A172 (cell line): Measurements from ENCODE around the gene TLN1. TPM values are rescaled to one million over a fixed set of nuclear protein-coding genes. Genes with fewer than 3 reads are reported as not detected.

Experiments
- DNase-seq: peaks from one replicate; pipeline ENCODE4 v3.0.0-alpha.2; 2015; ENCODE audit warnings: low spot score
- total RNA-seq: library from RNA; depleted of rRNA; stranded (reverse); fragments of >200 nt; shearing (Covaris generic); gene quantifications from 2 replicates; pipeline ENCODE4 v1.2.3, GENCODE V29; 2014

The TLN1 gene
- total RNA-seq, 1 experiment from 2014 or later = 155 TPM

DNA sequence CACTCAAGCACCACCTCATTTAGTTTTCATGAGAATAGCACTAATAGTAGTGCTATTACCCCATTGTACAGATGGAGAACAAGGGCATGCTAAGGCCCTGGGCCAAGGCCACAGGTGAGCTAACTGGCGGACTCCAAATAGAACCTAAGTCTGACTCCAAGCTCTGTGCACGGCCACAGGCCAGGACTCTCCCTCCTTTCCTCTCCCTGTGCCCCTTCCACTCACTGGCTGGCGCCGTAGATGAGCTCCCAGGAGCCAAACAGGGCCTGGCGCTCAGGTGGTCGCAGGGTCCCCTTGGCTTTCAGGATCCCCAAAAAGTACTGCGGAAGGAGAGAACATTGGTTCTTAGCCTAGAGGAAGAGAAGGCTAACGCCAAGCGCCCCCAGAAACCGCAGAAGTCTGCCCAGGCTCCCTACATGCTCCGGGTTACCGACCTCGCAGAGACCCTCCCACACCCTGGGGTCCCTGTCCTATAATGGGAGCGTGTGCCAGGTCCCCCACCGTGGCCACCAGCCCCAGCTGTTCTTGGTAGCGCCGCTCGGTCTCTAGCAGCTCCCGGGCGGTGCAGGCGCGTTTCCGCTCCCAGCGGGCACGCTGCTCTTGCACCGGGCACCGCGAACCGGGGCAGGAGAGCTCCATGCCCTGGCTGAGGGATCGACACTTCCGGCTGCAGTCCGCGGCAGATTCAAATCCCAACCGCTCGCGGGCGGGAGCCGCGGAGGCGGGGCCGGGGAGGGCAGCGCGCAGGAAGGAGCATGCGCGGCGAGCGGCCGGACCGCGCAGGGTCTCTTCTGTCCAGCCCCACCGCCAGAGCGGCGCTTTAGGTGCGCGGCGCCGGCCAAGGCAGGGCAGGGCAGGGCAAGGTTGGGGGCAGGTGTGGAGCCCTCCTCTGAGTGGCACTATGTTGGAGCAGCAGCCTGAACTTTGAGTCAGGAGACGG lies 67.2 kb downstream of the TLN1 start, which contains the start of gene ARHGEF39:
TSS of gene ARHGEF39 (minus strand) at position 665 of the 940 bp plus-strand sequence. CDS start at position 639, 26 bp downstream.
- DNase-seq = peak; percentile 69

DNA sequence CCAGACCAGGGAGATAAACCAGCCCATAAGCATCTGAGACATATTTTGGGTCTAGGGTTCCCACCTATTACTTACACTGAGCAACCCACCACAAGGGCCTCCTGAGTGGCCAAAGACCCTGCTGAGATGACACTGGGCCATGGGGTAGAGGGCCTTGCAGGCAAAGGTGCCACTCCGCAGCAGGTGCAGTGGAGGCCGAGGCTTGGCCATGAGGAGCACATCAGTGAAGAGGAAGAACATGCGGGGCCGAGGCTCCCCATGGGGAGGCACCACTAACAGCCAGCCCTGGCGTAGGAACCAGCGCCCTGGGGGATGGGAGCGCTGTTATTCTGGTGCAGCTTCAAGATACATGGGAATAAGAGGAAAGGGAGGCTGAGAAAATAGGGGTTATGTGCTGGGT lies 69.6 kb downstream of the TLN1 start:
- no peak for DNase-seq

DNA sequence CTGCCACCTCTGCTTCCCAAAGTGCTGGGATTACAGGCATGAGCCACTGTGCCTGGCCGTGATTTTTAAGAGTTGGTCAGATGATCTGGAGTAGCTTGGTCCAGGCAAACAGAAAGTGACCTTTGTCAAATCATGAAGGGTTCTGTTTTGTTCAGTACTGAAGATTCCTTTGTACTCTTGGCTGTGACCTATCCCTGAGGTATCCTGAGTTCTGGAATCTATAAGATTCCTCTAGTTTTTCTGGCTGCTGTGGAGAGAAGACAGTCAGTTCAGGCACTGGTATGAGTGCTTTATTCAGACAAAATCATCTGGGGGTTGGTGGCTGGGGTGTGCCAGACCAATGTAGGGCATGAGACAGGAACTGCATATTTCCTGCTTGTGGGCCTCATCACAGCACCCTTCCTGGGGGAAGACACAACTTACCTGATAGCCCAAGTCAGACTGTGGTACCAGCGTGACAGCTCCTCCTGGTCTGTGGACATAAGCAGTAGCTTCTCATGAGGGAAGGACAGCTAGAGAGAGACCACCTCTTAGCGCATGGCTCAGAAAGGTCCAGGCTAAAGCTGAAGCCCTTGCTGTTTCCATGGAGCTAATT lies 70.1 kb downstream of the TLN1 start:
- DNase-seq = no peak

DNA sequence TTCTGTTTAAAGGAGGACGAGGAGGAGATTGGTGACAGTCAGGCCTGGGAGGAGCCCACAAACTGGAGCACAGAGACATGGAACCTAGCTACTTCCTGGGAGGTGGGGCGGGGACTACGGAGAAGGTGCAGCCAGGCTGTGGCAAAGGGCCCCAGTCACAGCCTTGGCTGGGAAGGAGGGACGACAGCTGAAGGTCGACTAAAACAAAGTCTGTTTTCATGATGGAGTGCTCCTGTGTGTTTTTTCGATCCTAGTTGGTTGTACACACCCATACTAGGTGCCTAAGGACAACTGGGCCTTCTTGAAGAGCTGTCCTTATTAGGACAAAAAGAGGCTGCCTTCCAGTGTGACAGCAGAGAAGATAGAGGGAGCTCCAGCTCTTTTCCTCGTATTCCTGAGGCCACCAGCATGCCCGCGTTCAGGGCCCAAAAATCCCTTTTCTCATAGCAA lies 71.0 kb downstream of the TLN1 start:
- DNase-seq = peak; percentile 32

DNA sequence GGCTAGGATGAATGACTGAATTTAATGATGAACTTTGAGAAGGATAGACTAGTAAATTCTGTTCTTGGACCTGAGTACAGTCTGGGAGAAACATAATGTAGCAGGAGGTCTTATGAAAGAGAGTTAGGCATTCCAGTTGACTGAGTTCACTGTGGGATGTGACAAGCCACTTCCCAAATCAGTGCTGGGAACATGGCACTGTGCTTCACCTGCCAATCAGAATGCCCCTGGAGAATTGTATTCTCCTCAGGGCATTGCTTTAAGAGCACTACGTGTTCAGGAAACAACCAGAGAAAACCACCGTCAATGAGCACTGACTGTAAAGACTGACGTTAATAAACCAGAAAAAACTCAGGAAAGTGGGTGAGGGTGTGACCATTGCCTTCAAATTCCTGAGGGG lies 72.7 kb downstream of the TLN1 start:
- DNase-seq = peak; percentile 74

DNA sequence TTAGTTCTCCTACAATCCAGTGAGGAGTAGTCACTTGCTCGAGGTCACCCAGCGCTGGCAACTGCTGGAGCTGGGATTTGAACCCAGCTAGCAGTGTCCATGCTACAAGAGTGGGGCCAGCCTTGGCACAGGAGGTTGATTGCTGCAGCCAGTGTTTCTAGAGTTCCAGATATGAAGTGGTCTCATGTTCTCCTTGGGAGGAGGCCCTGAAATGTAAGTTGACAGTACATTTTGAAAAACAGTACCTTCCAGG lies 73.1 kb downstream of the TLN1 start:
- no peak for DNase-seq

DNA sequence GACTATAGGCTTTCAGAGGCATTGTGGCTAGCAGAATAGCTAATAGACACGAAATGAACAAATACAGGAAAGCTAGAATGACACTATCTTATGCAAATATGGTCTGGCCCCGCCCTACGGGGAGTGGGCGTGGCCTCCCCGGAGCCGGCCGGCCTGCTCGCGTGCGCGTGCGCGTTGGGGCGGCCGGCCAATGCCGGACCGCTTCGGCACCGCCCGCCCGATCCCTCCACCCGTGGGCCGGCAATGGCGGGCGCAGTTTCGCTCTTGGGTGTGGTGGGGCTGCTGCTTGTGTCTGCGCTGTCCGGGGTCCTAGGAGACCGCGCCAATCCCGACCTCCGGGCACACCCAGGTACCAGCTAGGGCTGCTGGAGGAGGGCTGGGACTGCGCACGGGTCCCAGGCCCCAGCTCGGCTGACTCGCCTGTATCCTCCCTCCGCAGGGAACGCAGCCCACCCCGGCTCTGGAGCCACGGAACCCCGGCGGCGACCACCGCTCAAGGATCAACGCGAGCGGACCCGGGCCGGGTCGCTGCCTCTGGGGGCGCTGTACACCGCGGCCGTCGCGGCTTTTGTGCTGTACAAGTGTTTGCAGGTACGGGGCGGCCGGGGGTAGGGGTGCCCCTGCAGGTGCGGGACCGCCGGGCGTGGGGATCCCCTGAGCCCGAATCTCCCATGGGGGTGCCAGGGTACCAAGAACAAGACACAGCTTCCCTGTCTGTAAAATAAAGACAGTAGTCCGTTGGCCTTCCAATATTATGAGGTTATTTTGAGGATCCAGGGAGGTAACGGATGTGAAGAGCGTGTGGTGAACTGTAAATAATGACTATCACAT lies 73.6 kb downstream of the TLN1 start, which contains the start of gene CCDC107:
TSS of gene CCDC107 (plus strand) at position 156 of the 831 bp plus-strand sequence. CDS start at position 244, 88 bp downstream.
- peak; percentile 63 for DNase-seq

DNA sequence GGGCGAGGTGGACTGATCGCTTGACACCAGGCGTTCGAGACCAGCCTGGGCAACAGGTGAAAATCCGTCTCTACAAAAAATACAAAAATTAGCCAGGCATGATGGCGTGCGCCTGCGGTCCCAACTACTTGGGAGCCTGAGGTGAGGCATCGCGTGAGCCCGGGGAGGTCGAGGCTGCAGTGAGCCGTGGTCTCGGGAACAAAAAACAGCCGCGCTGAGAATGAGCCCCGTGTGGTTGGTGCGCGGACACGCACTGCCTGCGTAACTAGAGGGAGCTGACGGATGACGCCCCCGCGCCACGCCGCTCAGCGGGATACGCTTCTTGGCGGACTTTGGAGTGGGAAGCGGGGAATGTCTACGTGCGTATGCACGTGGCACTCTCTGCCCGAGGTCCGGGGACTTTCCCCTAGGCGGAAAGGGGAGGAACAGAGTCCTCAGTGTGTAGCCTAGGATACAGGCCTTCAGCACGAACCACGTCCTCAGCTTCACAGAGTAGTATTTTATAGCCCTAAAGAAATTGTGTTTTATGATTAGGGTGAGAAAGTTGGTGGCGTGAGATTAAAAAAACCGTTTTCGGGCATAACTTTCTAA lies 74.4 kb downstream of the TLN1 start, which contains the start of gene RMRP:
TSS of gene RMRP (minus strand) at position 474 of the 591 bp plus-strand sequence.
- peak; percentile 96 for DNase-seq

DNA sequence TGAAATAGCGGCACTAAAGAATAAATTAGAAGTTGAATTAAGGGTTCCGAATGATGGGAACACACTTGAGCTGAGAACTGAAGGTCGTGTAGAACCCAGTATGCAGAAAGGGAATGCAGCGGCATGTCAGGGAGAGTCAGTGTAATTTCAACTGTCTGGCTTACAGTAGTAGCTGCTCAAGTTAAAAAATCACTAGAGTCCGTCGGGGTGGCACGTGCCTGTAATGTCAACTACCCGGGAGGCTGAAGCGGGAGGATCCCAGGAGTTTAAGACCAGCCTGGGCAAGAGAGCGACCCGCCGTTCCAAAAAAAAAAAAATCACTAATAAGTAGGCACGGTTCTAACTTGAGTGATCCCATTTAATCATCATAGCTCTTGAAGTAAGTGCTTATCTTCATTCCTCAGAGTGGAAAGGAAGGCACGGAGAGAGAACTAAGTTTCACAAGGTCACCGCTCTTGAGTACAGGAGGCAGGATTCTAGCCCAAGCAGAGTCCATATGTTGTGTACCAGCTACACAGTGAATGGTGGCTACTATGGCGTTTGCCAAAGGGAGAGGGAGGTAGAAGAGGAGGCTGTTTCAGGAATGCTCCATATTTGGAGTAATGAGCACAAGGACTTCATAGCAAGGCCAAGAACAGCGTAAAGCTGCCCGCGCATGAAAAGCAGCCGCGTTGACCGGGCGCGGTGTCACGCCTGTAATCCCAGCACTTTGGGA lies 75.0 kb downstream of the TLN1 start:
- DNase-seq = peak; percentile 45

DNA sequence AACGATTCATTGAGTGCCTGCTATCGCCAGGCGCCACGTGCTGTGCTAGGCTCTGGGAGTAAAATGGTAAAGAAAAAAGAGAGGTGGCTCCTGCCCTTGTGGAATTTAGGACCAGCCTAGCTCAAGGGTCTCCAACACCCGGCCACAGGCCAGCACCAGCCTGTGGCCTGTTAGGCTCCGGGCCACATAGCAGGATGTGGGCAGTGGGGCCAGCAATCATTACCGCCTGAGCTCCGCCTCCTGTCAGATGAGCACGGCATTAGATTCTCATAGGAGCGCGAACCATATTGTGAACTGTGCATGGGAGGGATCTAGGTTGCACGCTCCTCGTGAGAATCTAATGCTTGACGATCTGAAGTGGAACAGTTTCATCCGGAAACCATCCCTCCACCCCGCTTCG lies 75.6 kb downstream of the TLN1 start:
- DNase-seq = no peak

DNA sequence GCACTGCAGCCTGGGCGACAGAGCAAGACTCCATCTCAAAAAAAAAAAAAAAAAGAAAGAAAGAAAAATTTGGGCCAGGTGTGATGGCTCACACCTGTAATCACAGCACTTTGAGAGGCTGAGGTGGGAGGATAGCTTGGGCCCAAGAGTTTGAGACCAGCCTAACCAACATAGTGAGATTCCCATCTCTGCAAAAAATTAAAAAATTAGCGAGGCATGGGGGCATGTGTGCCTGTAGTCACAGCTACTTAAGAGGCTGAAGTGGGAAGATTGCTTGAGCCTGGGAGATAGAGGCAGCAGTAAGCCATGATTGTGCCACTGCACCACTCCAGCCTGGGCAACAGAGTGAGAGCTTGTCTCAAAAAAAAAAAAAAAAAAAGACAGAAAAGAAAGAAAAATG lies 78.4 kb downstream of the TLN1 start:
- DNase-seq = no peak

DNA sequence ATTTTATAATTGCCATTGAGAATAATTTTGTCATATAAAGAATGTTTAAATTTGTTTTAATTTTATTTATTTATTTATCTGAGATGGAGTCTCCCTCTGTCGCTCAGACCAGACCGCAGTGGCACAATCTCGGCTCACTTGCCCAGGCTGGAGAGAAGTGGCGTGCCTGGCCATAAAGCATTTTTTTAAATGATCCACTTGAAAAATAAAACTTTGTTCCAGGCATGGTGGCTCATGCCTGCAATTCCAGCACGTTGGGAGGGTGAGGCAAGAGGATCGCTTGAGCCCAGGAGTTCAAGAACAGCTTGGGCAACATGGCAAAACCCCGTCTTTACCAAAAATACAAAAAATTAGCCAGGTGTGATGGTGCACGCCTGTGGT lies 79.2 kb downstream of the TLN1 start:
- no peak for DNase-seq

DNA sequence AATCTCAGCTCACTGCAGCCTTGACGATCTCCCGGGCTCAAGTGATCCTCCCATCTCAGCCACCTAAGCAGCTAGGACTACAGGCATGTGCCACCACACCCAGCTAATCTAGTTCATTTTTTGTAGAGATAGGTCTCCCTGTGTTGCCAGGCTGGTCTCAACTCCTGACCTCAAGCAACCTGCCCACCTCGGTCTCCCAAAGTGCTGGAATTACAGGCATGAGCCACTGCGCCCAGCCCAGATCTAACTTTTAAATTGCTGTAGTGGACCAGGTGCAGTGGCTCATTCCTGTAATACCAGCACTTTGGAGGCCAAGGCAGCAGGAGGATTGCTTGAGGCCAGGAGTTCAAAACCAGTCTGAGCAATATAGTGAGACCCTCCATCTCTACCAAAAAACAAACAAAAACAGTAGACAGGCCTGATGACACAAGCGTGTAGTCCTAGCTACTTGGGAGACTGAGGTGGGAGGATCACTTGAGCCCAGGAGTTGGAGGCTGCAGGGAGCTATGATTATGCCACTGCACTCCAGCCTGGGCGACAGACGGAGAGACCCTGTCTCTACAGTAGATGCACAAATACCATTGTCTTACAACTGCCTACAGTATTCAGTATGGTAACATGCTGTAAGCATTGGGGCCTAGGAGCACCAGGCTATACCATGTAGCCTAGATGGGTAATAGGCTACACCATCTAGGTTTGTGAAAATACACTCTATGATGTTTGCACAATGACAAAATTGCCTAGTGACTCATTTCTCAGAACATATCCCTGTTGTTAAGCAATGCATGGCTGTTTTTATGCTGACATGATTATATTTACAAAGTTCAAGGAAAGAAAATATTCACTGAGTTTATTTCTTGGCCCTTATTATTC lies 79.8 kb downstream of the TLN1 start:
- DNase-seq = no peak

DNA sequence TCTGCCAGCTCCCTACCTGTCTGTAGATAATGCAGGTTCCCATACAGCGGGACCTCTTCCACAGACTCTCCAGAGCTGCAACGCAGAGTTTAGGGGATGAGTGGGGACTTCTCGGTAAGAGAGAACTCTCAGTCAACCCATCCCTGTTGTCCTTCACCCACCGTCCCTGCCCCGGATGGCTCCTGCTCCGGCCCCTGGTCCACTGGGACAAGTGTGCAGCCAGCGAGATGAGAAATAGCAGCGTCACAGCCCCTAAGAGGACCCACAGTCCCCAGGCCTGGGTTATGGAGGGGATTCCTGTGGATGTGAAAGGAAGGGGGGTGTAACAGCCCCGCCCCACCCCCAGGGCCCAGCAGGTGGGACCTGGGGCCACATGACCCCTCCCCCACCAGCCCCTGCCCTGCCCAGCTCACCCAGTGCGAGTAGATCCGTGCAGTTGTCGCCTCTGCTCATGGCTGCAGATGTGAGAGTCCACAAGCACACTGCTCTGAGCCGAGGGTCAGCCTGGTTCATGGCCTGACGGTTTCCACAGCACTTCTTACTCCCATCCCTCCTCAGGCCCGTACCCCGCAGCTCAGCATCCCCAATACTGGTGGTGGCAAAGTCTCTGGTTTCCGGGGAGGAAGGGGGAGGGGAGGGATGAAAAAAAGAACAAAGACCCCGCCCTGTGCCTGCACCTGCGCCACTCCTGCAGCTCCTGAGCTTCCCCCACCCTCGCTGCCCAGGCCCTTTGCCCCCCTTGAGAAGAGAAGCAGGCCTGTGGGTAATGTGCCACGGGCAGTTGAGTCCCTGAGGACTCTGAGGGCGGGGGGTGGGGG lies 81.4 kb downstream of the TLN1 start, which contains the start of gene SIT1:
TSS of gene SIT1 (minus strand) at position 591 of the 818 bp plus-strand sequence. CDS start at position 513, 78 bp downstream.
- DNase-seq = no peak

DNA sequence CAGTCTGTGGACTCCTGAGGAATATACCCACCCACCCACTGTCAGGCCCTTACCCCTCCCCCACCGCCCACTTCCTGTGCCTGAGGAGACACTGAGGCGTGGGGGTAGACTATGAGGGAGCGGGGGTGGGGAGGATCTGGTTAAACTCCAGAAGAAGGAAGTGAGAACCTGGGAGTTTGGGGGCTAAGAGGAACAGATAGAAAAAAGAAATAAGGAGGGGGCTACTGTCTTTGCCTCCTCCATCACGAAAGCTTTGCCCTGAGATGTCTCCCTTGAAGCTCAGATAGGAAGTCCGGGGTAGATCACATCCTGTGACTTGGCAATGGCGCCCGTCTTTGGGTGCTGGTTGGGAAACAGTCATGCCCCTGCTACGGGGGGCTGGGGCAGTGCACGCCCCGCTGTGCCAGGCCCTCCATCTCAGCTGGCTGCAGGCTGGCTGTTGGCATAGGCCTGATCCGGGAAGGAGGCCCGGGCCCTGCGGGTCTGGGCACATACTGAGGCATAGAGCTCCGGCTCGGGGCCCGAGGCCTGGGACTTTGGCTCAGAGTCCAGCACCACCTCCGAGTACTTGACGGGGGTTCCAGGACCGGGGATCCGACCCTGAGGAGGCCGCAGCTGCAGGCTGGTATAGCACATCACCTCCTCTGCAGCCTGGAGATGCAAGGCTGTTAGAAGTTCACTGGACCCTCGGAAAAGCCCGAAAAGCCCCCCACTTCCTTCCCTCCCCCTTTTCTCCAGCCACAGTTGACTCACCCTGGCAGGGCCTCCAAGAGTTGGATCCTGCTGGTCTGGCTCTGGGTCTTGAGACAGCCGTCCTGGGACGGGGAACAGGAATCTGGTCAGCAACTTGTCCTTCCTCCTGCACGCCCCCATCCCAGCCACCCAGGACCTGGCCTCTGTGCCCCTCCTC lies 82.3 kb downstream of the TLN1 start:
- no peak for DNase-seq
